Measurements from ENCODE around the gene SAA1. TPM values are rescaled to one million over a fixed set of nuclear protein-coding genes. Genes with fewer than 3 reads are reported as not detected.

The SAA1 gene
- total and polyA plus RNA-seq, 10 of the 15 experiments (the other 5 are each of a cell fraction or from before 2014, with no cell fraction given) = 0.36 to 6.9 TPM; not detected in 8

GRCh38 chr11:18309691-18310090 is 43.6 kb downstream of the SAA1 start:
- Histone ChIP-seq H3K4me1 (ENCODE audit: control insufficient read depth, insufficient read depth, low read length) (peaks cover 22% of the 10 kb centered on the region), H4K20me1 (ENCODE audit: control insufficient read depth, insufficient read depth) (no peaks in the 10 kb centered on the region), H3K36me3 (ENCODE audit: control insufficient read depth in 2 of 2, insufficient read depth in 2 of 2, low read length in 1 of 2) (peaks cover 2 to 32% of the 10 kb centered on the region in 2 experiments), H2AFZ (ENCODE audit: control insufficient read depth, low read depth, low read length) (no peak overlapping the region), H3K4me2 (ENCODE audit: control insufficient read depth, insufficient read depth) (no peak overlapping the region), H3K27me3 (replicated peaks in 1 of 2; ENCODE audit: control insufficient read depth in 2 of 2, insufficient read depth in 2 of 2, low read length in 1 of 2) (no peaks in the 10 kb centered on the region), H3K9ac (ENCODE audit: control insufficient read depth, insufficient read depth, low read length) (no peak overlapping the region), H3K79me2 (ENCODE audit: control insufficient read depth, insufficient read depth, low read length) (peaks cover 24% of the 10 kb centered on the region), H3K9me3 (replicated peaks; ENCODE audit: control insufficient read depth, insufficient read depth, low read length) (no peaks in the 10 kb centered on the region), H3K27ac (ENCODE audit: control insufficient read depth, insufficient read depth) (no peak overlapping the region), H3K4me3 (no peak overlapping the region)
- intact Hi-C loops (cut with micrococcal nuclease; ENCODE audit: unreplicated experiment) = no loop called here
- ATAC-seq (no peak), DNase-seq (ENCODE audit: low read depth, low spot score) (no peak), FAIRE-seq (no peak)
- no TSS peak for BruUV-seq (replicated peaks)
- in situ Hi-C loops (cut with MboI) = no loop called here
- TF ChIP-seq ZSCAN29 (IDR thresholded peaks at IDR 0.05) (no peak), RUNX3 (IDR thresholded peaks at IDR 0.05; ENCODE audit: low read length) (no peak), CREM (IDR thresholded peaks at IDR 0.05; ENCODE audit: low read depth) (no peak), SUPT20H (IDR thresholded peaks at IDR 0.05; ENCODE audit: borderline replicate concordance, control insufficient read depth, low read depth, low read length) (no peak), NFYA (IDR thresholded peaks at IDR 0.05; ENCODE audit: borderline replicate concordance, low read depth, low read length) (no peak), BCLAF1 (IDR thresholded peaks at IDR 0.05) (no peak), SMAD5 (IDR thresholded peaks at IDR 0.05; ENCODE audit: low read depth) (no peak), RAD51 (IDR thresholded peaks at IDR 0.05) (no peak), IRF5 (IDR thresholded peaks at IDR 0.05; ENCODE audit: borderline replicate concordance) (no peak), HDAC6 (IDR thresholded peaks at IDR 0.05; ENCODE audit: unreplicated experiment) (no peak), ETV6 (conservative IDR thresholded peaks at IDR 0.05 in 1 of 2, IDR thresholded peaks at IDR 0.05 in 1 of 2; ENCODE audit: borderline replicate concordance in 1 of 2, low read depth in 1 of 2) (no peak), HSF1 (IDR thresholded peaks at IDR 0.05; ENCODE audit: low read depth, low read length) (no peak), SREBF1 (IDR thresholded peaks at IDR 0.05; ENCODE audit: low read length) (no peak), E2F4 (IDR thresholded peaks at IDR 0.05; ENCODE audit: low read depth, low read length) (no peak), MAX (IDR thresholded peaks at IDR 0.05; ENCODE audit: low read depth, low read length) (no peak), KLF5 (IDR thresholded peaks at IDR 0.05; ENCODE audit: partially characterized antibody) (no peak), MEF2A (IDR thresholded peaks at IDR 0.05; ENCODE audit: insufficient read depth, low read depth, low read length) (no peak)
- whole genome bisulfite sequencing (ENCODE audit: insufficient coverage, insufficient replicate concordance, low lambda C conversion rate, missing lambda C conversion rate) = 97% methylated on average over 5 of the region's 5 CpGs
- ChIA-PET SMC1A (ENCODE audit: uncharacterized antibody, unreplicated experiment) (interaction anchor here (2.0 to 5.3 kb wide), 2 partner anchors 11 to 15 kb away, joined by 6 to 29 read pairs; partner anchors contain the start of genes GTF2H1 and HPS5), CTCF (interaction anchor here (1.1 to 1.2 kb wide), 2 partner anchors 91 to 94 kb away, joined by 3 read pairs; no protein-coding TSS in a partner anchor), RAD21 (ENCODE audit: unreplicated experiment) (no interaction called here), POLR2A (interaction anchor here (0.6 kb wide), 1 partner anchor 29 kb away, joined by 4 read pairs; no protein-coding TSS in a partner anchor)

Measured in GM12878 (cell line).